HG03196 (cell line): ENCODE measurements around the gene C17orf78.
"Not testable (repeated sequence)": the region's sequence is repeated elsewhere in the genome, so short reads cannot be mapped to it uniquely, and the experiment has no call there.

Experiments
- ATAC-seq: cut with Tn5 transposase; IDR thresholded peaks from one replicate; pipeline ENCODE4 v1.9.1; 2021; ENCODE audit not compliant: unreplicated experiment

C17orf78 gene

DNA sequence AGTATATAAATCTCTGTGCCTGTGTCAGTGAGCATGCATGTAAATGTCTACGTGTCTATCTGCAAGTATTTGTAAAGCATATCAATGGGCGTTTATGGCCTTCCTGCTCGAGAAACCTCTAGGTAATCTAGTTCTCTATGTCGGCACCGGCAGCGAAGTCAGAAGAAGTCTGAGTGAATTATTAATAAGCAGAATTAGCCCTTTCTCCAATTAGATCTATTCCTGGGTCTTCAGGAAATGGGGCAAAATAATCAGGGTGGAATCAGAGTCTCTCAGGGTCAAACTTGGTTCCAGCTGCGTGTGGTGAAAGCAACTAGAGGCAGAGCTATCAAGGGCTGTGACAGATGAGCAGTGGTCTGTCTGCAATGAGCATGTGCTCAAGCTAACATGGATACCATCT, at the start of gene C17orf78:
Gene C17orf78, plus strand, starts transcription at position 280 of the 400 bp plus-strand sequence. Its CDS starts 108 bp downstream, at position 388.
- ATAC-seq = no peak

DNA sequence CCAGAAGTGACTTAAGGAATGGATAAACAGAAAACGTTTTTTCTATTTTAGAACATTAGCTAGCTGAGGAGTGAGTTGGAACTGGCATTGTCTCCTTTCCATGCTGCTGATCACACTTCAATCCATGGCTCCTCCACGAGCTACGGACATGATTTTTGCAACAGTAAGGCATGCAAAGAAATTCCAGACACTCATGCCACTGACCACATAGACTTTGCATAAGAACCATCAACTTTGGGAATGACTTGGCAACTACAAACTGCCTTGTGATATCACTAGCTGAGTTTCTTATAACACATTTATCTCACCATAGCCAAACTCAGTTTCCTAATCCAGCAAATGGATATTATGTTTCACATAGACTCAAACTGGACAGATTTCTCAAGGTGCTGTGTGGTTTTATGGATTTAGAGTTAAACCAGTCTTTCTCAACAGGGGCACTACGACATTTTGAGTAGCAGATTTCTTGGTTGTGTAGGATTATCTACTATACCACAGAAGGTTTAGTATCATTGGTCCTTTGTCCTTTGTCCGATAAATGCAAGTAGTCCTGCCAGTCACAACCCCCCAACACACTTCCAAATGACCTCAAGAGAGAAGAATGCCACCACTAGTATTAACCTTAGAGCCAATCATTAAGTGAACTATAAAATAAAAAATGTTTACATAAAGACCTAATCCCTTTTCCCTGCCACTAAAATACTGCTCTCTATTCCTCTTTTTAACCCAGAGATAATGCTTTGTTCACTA, 48.3 kb upstream of the C17orf78 start:
- ATAC-seq = no peak

DNA sequence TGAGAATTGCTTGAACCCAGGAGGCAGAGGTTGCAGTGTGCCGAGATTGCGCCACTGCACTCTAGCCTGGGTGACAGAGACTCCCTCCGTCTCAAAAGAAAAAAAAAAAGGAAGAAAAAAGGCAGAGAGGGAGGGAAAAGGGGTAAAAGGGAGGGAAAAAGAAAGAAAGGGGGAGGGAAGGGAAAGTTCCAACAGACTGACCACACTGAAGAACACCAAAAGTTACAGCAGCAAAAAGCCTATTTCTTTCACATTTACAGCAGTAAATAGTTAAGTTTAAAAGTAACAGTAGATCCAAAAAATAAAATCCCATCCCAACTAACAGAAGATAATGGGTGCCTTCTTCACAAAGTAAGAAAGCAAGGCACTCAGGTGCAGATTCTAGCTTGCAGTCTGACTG, 36.9 kb upstream of the C17orf78 start:
- no peak for ATAC-seq

DNA sequence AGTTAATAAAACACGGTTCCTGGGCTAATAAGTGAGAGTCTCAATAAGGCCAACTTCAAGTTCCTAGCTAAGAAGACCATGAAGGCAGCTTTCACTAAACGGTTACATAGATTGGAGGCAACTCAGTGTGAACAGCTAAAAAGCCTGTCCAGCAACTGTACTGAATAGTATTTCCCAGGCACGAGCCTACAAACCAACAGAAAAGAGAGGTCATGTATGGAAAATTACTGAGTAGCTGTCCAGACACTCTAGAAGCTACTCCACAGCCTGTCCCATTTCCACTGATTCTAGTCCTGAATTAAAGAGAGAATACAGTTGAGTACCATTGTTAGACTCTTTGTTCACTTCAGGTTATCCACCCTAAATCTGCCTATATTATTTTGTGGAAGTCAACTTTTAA, 36.5 kb upstream of the C17orf78 start:
- ATAC-seq = no peak

DNA sequence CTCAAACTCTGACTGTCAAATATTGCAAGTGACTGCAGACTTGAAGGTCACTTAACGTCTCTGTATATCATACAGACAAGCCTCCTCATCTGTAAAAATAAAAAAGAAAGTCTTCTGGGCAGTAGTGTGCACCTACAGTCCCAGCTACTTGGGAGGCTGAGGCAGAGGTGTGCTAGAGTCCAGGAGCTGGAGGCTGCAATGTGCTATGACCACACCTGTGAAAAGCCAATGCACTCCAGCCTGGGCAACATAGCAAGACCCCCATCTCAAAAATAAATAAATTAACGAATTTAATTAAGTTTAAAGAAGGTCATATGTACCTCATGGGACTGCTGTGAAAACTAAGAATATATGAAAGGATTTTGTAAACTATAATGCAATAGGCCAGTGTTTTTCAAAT, 35.0 kb upstream of the C17orf78 start:
- no peak for ATAC-seq

DNA sequence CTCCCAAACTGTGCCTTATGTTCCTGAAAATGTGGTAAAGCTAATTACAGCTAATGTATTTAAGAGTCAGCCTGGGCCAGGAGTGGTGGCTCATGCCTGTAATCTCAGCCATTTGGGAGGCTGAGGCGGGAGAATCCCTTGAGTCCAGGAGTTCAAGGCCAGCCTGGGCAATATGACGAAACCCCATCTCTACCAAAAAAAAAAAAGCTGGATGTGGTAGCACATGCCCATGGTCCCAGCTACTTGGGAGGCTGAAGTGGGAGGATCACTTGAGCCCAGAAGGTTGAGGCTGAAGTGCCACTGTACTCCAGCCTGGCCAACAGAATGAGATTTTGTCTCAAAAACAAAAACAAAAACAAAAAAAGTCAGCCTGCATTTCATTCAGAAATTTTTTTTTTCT, 33.2 kb upstream of the C17orf78 start:
- no peak for ATAC-seq

DNA sequence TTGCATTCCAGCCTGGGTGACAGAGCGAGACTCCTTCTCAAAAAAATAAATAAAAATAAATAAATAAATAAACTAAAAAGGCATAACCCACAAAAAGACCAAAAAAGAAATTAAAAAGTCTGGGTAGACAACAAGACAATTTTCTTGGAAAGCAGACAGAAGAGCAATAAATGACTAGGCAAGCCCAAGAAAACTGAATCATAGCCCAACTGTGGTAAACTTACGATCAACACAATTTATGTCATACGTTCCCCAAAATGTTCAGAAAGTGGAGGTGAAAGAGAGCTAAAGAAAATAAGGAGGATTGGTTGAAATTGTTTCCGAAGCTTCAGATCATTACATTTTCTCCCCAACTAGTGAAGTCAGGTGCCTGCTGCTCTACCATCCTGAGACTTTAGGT, 31.3 kb upstream of the C17orf78 start:
- ATAC-seq = no peak

DNA sequence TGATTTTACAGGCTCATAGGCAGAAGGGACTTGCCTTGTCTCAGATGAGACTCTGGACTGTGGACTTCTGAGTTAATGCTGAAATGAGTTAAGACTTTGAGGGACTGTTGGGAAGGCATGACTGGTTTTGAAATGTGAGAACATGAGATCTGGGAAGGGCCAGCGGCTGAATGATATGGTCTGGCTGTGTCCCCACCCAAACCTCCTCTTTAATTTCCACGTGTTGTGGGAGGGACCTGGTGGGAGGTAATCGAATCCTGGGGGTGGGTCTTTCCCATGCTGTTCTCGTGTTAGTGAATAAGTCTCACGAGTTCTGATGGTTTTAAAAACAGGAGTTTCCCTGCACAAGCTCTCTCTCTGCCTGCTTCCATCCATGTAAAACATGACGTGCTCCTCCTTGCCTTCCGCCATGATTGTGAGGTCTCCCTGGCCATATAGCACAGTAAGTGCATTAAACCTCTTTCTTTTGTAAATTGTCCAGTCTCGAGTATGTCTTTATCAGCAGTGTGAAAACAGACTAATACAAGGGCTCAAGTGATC, 28.9 kb upstream of the C17orf78 start:
- not testable (repeated sequence) for ATAC-seq

DNA sequence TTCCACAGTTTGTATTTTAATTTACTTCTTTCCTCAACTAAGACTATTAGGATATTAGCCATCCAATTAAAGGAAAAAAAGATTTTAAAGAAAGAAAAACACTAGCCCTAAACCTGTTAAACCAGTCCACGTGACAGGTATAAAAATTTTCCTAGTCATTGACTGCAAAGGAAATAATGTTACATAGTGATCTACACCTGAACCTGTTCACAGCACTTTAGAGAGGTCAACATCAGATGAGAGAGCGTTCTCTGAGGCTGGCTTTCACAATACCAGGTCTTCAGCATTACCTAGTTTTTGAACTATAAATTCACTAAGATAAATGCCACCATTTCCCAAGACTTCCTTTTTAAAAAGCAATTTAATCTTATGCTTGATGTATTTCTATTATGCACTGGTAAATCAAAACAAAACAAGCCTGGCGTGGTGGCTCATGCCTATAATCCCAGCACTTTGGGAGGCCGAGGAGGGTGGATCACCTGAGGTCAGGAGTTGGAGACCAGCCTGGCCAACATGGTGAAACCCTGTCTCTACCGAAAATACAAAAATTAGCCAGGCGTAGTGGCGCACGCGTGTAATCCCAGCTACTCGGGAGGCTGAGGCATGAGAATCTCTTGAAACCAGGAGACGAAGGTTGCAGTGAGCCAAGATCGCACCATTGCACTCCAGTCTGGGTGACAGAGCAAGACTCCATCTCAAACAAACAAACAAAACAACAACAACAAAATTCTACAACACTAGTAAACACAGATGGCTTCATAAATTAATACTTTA, 18.8 kb upstream of the C17orf78 start:
- not testable (repeated sequence) for ATAC-seq

DNA sequence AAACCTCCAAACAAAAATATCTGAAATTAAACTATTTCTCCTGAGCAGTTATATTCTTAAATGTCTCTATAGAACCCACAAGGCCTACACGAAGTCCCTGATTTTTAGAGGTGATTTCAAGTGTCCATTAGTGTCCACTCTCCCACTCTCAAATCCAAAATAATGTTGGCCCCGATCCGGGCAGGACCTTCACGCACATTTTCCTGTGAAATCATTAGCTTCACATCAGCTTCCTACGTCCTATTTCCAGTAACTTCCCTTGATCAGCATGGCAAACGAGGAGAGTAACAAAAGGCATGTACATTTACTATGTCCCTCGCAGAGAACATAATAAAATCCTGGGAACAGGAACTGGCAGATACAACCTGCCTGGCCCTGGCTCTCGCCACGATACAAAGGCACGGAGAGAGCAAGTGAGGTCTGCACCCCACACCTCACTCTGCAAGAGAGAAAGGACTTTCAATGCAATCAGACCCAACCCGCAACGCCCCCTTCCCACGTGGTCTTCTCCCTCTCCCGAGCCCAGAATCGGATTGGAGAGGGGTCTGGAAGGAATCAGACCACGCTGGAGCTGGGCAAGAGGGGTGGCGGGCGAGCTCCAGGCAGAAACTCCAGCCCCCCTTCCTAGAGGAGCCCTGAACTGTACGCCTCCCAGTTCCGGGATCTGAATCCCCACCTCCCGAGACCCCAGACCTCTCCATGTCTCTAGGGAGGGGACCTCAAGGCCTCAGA, 17.5 kb upstream of the C17orf78 start:
- peak; percentile 19 for ATAC-seq

DNA sequence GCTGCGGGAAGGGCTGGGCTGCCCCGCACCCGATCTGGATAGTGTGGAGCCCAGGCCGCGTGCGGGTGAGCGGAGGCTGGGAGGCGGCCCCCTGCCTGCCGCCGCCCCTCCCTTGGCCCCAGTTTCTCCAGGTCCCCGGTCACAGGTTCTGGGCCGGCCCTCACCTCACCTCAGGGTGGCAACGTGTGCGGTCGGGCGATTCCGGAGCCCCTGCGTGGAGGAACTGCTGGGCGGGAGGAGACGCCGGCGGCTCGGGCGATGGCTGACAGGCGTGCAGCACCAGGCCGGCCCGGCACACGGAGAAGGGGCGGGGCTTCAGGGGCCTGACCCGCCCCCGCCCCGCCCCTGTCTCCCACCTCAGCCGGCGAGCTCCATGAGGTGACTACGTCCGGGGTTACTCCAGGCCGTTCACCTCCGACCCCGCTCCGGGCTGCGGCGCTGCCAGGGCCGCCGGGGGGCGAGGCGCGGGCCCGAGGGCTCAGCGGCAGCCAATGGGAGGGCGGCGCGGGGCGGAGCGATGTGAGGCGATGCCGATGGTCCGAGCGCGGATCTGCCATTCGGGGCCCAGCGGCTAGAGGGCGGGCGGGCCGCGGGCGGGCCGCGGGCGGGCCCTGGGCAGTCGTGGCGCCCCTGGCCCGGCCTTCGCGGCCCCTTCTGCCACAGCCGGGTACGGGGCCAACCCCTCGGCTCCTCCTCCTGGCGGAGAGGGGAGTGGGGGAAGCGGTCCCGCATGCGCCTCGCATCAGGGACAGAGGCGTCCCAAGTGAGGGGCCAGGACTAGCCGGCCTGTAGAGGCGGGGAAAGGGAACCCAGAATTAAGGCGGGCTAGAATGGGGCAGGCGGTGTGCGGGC, 16.7 kb upstream of the C17orf78 start:
- ATAC-seq = peak; percentile 86

DNA sequence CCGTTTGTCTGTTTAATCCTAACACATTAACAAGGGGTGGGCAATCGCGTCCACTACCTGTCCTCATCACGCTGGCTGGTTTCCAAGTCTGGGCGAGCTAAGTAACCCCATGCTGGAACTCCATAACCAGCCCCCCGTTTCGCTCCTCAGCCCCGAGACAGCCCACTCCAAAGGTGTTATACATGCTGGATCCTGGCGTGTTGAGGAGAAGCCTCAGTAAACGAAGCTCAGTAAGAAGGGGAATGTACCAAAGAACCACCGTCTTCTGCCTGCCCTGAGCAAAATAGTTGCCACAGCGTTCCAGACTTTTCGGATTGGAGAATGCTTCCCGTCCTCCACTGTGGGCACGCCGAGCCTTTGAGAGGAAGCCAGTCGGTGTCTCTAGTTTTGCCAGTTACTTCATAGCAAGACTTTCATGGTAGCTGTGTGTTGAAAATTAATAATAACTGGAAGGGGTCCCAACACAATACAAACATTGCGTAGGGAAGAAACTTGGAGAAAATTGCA, 16.1 kb upstream of the C17orf78 start:
- ATAC-seq = no peak

DNA sequence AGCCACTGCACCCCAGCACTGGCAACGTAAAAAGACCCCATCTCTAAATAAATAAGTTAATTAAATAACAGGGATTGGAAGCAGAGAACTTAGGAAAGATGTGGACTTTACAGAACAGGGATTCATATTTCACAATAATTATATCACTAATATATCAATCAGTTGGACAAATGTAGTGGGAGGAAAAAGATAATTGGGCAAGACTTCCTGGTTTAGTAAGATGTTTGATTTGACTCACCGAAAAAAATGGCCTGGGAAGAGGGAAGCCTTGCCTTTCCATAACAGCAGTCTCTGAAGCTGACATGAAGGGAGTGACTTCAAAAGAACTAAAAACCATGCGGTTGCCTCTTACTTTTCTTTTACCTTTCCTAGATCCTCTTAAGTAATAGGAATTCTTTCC, 15.2 kb upstream of the C17orf78 start:
- ATAC-seq = no peak

DNA sequence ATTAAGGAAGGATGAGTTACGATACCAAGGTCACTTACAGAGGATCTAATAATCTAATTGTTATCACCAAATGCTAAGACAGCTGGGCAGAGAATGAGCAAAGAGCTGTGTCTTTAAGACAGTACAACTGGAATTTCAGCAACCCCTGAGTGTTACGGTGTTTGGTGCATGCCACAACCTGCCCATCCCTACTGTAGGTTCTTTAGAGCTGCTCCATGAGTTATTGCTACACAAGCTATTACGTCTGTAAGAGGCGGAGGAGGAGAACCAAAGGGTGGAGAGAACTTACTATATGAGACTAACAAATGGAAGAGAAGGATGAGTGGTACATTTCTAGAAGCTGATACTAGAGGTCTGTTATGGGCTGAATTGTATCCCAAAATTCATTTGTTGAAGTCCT, 14.2 kb upstream of the C17orf78 start:
- ATAC-seq = no peak

DNA sequence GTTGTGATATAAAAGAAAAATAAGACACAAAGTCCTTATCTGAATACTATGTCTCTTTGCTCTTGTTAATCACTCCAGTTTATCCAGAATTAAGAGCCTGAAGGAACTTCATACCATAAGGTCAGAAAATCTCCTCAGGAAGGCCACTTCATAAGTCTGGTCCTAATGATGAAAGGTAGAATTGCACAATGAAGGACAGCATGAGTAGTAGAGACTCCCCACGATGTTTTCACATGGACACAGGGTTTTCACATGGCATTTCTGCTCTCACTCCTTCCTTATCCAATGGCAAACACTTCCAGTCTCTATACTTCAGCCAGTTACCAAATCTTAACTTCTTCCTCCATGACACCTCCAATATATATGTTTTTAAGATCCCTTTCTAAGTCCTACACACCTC, 10.2 kb upstream of the C17orf78 start:
- no peak for ATAC-seq

DNA sequence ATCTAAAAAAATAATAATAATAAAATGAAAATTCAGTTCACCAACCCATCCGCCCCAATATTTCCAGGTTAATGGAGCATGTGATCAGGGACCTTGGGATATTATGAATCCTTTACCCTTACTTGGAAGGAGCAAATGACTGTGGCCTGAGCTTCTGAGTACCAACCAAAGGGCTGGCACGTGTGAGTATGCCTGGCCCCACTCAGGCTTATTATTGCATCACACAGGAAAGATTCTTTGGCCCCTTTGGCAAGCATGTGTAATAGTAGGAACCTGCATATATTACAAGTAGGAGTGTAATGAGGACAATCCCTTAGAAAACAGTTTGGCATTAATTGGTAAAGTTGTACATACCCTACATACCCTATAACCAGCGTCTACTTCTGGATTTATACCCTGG, 7.2 kb upstream of the C17orf78 start:
- ATAC-seq = no peak

DNA sequence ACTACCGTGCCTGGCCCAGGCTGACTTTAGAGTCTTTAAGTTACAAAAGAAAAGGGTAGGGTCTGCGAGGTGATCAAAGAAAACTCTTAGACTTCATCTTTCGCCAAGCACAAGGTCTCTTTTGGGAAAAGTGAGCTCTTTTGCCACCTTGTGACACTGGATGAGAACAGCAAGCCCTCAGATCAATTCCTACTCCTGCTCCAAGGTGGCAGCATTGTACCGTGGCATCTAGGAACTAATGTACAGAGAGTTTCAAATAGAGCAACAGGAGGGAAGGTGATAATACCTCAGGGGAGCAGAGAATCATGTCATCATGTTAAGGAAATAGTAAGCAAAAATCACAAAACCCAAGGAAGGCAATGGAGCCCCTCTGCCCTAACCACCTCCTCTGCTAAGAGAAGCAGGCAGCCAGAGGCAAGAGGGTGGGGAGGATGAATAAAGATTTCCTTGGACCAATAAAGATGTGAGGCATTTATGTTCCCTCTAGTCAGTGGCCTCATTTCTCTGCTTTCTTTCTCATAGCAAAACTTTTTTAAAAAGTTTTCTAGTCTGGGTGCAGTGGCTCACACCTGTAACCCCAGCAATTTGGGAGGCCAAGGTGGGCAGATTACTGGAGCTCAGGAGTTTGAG, 2.1 kb upstream of the C17orf78 start:
- ATAC-seq = peak; percentile 58

DNA sequence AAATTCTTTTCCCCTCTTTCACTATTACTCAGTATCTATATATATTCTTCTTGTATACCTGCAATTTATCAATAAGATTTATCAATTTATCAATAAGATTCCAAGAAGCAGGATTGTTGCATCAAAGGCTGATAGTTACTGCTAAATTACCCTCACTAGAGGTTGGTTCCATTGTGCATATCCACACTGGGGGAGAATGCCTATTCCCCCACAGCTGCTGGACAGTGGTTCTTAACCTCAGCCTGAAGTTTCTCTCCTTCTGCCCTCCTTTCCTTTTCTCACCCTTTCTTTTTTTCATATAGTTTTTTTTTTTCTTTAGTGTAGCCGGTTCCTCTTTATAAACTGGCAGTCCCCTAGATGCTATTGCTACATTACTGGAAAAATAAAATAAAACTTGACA, 6.3 kb downstream of the C17orf78 start:
- no peak for ATAC-seq

DNA sequence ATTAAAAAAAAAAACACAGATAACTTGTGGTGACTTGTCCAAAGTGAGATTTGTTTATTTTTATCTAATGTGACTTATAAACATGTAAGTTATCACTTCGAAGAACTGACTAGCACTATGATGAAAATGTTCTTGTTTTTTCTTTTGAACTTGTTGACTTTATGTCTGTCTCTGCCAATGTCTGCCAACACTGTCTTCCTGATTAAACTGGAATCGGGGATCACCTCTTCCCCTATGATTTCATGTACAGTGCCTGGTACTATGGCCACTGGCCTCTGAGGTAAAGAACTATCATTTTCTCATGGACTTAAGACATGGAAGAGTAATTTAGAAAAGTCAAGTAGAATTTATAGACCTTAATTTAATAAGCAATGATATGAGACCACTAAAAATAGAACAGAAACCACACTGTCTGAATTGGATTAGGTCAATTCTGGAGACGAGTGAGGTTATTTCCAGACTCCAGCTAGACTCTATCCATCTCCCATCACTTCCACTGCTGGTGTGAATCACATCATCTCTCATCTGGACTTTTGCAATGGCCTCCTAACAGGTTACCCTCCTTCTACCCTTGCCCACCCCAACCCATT, 8.9 kb downstream of the C17orf78 start:
- no peak for ATAC-seq
